ENCODE measurements around the gene PLB1.

DNA sequence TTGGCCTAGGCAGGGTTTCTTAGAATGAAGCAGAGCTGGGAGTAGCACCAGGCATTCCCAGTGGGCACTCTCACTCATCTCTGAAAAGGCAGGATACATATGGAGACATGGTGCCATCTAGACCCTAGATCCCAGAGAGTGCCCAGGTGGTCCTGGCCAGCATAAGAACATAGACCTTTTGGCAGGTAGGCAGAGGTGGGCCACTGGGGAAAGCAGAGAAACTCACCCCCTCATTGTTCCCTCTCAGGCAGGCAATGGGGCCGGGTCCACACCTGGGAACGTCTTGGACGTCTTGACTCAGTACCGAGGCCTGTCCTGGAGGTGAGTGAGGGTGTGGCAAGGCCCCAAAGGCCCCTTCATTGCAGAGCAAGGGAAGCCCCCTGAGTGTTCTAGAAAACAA lies 69.2 kb downstream of the PLB1 start:
- TF ChIP-seq, protein P1, sequence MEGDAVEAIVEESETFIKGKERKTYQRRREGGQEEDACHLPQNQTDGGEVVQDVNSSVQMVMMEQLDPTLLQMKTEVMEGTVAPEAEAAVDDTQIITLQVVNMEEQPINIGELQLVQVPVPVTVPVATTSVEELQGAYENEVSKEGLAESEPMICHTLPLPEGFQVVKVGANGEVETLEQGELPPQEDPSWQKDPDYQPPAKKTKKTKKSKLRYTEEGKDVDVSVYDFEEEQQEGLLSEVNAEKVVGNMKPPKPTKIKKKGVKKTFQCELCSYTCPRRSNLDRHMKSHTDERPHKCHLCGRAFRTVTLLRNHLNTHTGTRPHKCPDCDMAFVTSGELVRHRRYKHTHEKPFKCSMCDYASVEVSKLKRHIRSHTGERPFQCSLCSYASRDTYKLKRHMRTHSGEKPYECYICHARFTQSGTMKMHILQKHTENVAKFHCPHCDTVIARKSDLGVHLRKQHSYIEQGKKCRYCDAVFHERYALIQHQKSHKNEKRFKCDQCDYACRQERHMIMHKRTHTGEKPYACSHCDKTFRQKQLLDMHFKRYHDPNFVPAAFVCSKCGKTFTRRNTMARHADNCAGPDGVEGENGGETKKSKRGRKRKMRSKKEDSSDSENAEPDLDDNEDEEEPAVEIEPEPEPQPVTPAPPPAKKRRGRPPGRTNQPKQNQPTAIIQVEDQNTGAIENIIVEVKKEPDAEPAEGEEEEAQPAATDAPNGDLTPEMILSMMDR (IDR thresholded peaks at IDR 0.05; ENCODE audit: low read length) = no peak
- TF ChIP-seq EZH2phosphoT487 (IDR thresholded peaks at IDR 0.05; ENCODE audit: low read length) (no peak), EZH2 (optimal IDR thresholded peaks at IDR 0.05; ENCODE audit: low read depth, low read length) (no peak)

Measured in MM.1S (cell line).